Panc1 (cell line): ENCODE results near the gene COX7A1. TPM values are rescaled to one million over a fixed set of nuclear protein-coding genes. Genes with fewer than 3 reads are reported as not detected.

Experiments
- ATAC-seq: fragments of 200-7000 bp; cut with Tn5 transposase; 2 replicates; pipeline ENCODE4 v1.9.1; 2020; ENCODE audit warnings: mild to moderate bottlenecking, moderate library complexity
- BruUV-seq: library from RNA; stranded (reverse); fragments of 400-500 nt; replicated peaks from 2 replicates; lab custom pipeline; 2021; lab: Mats Ljungman, UMichigan
- CTCF ChIA-PET: fragments of 300-600 bp; sonication (Branson Sonifier 250); formaldehyde crosslinking; loops from one replicate; lab custom pipeline; 2022; ENCODE audit warnings: antibody characterized with exemption; lab: Charles Lee
- POLR2A ChIA-PET: fragments of 300-600 bp; sonication (Branson Sonifier 250); formaldehyde crosslinking; loops from one replicate; lab custom pipeline; 2022; ENCODE audit warnings: antibody characterized with exemption; lab: Charles Lee
- DNase-seq: peaks from one replicate; pipeline ENCODE4 v3.0.0-alpha.2; 2010; ENCODE audit warnings: low read depth, low spot score
- H3K27ac ChIP-seq: 2 replicates; pipeline ENCODE4 v1.5.1; 2011; ENCODE audit warnings: mild to moderate bottlenecking, low read length, inconsistent platforms
- H3K27me3 ChIP-seq: fragments of 200-500 bp; sonication (Bioruptor generic); 2 replicates; pipeline ENCODE4 v1.6.0; 2014; ENCODE audit warnings: low read length, inconsistent platforms; ENCODE audit not compliant: control insufficient read depth, insufficient read depth
- H3K36me3 ChIP-seq: fragments of 200-500 bp; sonication (Bioruptor generic); 2 replicates; pipeline ENCODE4 v1.5.1; 2014; ENCODE audit warnings: inconsistent platforms, mild to moderate bottlenecking, low read length, moderate library complexity; ENCODE audit not compliant: control insufficient read depth, insufficient read depth
- H3K4me1 ChIP-seq: 2 replicates; pipeline ENCODE4 v1.5.1; 2011; ENCODE audit warnings: inconsistent platforms, mild to moderate bottlenecking, low read length, moderate library complexity; ENCODE audit not compliant: control insufficient read depth, insufficient read depth
- H3K4me3 ChIP-seq, 2 experiments: 2 replicates each; pipeline ENCODE4 v1.5.1; 2011 to 2012; ENCODE audit warnings: low read depth in 2 of 2, low read length in 2 of 2, mild to moderate bottlenecking in 2 of 2, inconsistent platforms in 1 of 2, moderate library complexity in 1 of 2
- H3K9me3 ChIP-seq: fragments of 200-500 bp; sonication (Bioruptor generic); 2 replicates; pipeline ENCODE4 v1.5.1; 2014; ENCODE audit warnings: low read depth, mild to moderate bottlenecking, inconsistent platforms, low read length, moderate library complexity; ENCODE audit not compliant: control insufficient read depth, insufficient read depth
- POLR2AphosphoS5 ChIP-seq: IDR thresholded peaks from 2 replicates; pipeline ENCODE4 v1.6.1; 2012; ENCODE audit warnings: mild to moderate bottlenecking, low read depth, low read length, moderate library complexity
- SIN3A ChIP-seq: IDR thresholded peaks from 2 replicates; pipeline ENCODE4 v1.6.1; 2012; ENCODE audit warnings: low read depth, mild to moderate bottlenecking, low read length, moderate library complexity, borderline replicate concordance; ENCODE audit not compliant: insufficient read depth
- TCF7L2 ChIP-seq: IDR thresholded peaks from 2 replicates; pipeline ENCODE4 v1.6.1; 2011; ENCODE audit warnings: mild to moderate bottlenecking, low read depth, low read length, inconsistent platforms
- in situ Hi-C: cut with HindIII; loops from 2 replicates; pipeline ENCODE4 v1.10.0; 2016; ENCODE audit warnings: low sequenced_read_pairs, low pct_unique_long_range_greater_than_20kb
- intact Hi-C: fragments of 100-400 bp; cut with micrococcal nuclease; formaldehyde crosslinking; loops from one replicate; pipeline ENCODE4 v1.10.0; 2022; ENCODE audit not compliant: unreplicated experiment
- total RNA-seq: library from RNA; stranded (reverse); gene quantifications from one replicate; pipeline ENCODE4 v1.2.1, GENCODE V29; 2021; ENCODE audit not compliant: unreplicated experiment
- TF ChIP-seq, protein P1 (sequence below), 2 experiments: IDR thresholded peaks; 2 replicates each; pipeline ENCODE4 v1.6.1; 2011 to 2012; ENCODE audit warnings: low read depth in 2 of 2, control low read depth in 1 of 2, low read length in 1 of 2, mild to moderate bottlenecking in 1 of 2, moderate library complexity in 1 of 2; ENCODE audit not compliant: insufficient read depth in 1 of 2
- TF ChIP-seq, protein P2 (sequence below): fragments of 450-650 bp; IDR thresholded peaks from 2 replicates; pipeline ENCODE4 v1.5.1; 2017; ENCODE audit warnings: mild to moderate bottlenecking

Gene COX7A1
- total RNA-seq, 1 experiment from 2014 or later: 0.33 TPM

DNA sequence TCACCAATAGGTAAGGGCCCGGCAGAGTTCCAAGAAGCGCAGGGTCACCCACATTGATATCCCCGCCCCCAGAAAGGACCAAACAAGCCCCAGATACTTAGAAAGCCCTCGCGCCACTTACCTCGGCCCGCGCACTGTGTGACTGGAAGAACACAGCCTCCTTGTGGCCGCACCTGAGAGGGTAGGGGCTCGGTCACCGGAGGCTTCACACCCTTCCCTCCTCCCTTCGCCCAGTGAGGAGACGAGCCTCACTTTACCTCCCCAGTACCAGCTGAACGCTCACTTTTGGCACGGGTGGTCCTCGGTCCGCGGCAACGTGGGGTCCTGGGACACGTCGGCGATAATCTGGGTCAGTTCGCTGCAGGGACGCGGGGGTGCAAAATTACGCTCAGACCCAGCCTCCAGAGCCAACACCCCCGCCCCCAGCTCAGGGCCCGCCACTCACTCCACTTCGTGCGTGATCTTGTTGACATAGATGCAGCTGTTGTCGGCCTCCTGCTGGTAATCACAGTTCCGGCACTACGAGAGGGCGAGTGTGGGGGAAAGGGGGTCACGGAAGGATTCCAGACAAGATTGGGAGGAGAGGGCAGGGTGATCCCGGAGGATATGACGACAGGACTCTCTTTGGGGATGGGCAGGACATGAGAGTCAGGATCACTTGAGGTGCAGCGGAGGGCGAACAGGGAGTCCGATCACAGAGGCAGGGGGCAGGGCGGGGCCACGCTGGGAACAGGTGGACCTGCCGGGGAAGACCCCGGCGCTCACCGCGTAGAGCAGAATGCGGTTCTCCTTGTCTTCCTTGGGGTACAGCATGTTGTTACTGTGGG is 38.1 kb downstream of the COX7A1 start:
- BruUV-seq: TSS peak; percentile 89

DNA sequence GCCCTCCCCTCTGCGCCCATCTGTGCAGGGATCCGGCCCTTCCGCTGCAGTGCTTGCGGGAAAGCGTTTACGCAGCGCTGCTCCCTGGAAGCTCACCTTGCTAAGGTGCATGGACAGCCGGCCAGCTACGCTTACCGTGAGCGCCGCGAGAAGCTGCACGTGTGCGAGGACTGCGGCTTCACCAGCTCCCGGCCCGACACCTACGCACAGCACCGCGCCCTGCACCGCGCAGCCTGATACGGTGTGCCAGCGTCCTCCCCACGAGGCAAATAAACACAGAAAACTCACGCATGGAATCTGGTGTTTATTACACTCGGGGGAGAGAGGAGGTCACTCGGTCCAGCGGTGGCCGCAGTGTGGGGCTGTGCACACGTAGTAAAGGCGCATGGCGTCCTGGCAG is 38.8 kb downstream of the COX7A1 start:
- CTCF ChIA-PET: no interaction called here
- H3K27ac ChIP-seq: peak overlapping the region; percentile 92
- POLR2A ChIA-PET: no interaction called here

More for the DNA sequence above, 38.1 kb downstream of the COX7A1 start:
- DNase-seq: no peak
- peak; percentile 0; the same call in 1 of the 2 replicates for ATAC-seq
- TF ChIP-seq SIN3A (no peak), POLR2AphosphoS5 (no peak), TCF7L2 (no peak)
- TF ChIP-seq, protein P1, sequence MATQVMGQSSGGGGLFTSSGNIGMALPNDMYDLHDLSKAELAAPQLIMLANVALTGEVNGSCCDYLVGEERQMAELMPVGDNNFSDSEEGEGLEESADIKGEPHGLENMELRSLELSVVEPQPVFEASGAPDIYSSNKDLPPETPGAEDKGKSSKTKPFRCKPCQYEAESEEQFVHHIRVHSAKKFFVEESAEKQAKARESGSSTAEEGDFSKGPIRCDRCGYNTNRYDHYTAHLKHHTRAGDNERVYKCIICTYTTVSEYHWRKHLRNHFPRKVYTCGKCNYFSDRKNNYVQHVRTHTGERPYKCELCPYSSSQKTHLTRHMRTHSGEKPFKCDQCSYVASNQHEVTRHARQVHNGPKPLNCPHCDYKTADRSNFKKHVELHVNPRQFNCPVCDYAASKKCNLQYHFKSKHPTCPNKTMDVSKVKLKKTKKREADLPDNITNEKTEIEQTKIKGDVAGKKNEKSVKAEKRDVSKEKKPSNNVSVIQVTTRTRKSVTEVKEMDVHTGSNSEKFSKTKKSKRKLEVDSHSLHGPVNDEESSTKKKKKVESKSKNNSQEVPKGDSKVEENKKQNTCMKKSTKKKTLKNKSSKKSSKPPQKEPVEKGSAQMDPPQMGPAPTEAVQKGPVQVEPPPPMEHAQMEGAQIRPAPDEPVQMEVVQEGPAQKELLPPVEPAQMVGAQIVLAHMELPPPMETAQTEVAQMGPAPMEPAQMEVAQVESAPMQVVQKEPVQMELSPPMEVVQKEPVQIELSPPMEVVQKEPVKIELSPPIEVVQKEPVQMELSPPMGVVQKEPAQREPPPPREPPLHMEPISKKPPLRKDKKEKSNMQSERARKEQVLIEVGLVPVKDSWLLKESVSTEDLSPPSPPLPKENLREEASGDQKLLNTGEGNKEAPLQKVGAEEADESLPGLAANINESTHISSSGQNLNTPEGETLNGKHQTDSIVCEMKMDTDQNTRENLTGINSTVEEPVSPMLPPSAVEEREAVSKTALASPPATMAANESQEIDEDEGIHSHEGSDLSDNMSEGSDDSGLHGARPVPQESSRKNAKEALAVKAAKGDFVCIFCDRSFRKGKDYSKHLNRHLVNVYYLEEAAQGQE (IDR thresholded peaks at IDR 0.05; ENCODE audit: insufficient read depth in 1 of 2, low read depth in 2 of 2, low read length in 1 of 2): no peak
- TF ChIP-seq, protein P2, sequence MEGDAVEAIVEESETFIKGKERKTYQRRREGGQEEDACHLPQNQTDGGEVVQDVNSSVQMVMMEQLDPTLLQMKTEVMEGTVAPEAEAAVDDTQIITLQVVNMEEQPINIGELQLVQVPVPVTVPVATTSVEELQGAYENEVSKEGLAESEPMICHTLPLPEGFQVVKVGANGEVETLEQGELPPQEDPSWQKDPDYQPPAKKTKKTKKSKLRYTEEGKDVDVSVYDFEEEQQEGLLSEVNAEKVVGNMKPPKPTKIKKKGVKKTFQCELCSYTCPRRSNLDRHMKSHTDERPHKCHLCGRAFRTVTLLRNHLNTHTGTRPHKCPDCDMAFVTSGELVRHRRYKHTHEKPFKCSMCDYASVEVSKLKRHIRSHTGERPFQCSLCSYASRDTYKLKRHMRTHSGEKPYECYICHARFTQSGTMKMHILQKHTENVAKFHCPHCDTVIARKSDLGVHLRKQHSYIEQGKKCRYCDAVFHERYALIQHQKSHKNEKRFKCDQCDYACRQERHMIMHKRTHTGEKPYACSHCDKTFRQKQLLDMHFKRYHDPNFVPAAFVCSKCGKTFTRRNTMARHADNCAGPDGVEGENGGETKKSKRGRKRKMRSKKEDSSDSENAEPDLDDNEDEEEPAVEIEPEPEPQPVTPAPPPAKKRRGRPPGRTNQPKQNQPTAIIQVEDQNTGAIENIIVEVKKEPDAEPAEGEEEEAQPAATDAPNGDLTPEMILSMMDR: no peak
- Histone ChIP-seq H3K4me3 (peak overlapping the region; percentile 85 to 96), H3K27ac (peak overlapping the region; percentile 92), H3K36me3 (peaks cover 3% of the 10 kb centered on the region; the same call in 1 of the 2 replicates), H3K9me3 (no peaks in the 10 kb centered on the region), H3K4me1 (peaks cover 14% of the 10 kb centered on the region), H3K27me3 (no peaks in the 10 kb centered on the region)
- CTCF ChIA-PET: no interaction called here
- POLR2A ChIA-PET: no interaction called here
- intact Hi-C loops: no loop called here
- in situ Hi-C loops: no loop called here

More for the DNA sequence above, 38.8 kb downstream of the COX7A1 start:
- Histone ChIP-seq H3K9me3 (no peaks in the 10 kb centered on the region), H3K27me3 (no peaks in the 10 kb centered on the region), H3K36me3 (peaks cover 3% of the 10 kb centered on the region; the same call in 1 of the 2 replicates), H3K4me3 (peak overlapping the region; percentile 85 to 96), H3K4me1 (peaks cover 14% of the 10 kb centered on the region)
- no peak for DNase-seq
- in situ Hi-C loops (no loop called here), intact Hi-C loops (no loop called here)
- TF ChIP-seq, protein P1 (IDR thresholded peaks at IDR 0.05; ENCODE audit: insufficient read depth in 1 of 2, low read depth in 2 of 2, low read length in 1 of 2): no peak
- TF ChIP-seq TCF7L2 (no peak), SIN3A (no peak), POLR2AphosphoS5 (no peak)
- TF ChIP-seq, protein P2: no peak
- no peak for ATAC-seq
- BruUV-seq: no TSS peak
